ENCODE results near the gene NEURL1. TPM values are rescaled to one million over a fixed set of nuclear protein-coding genes. Genes with fewer than 3 reads are reported as not detected.

The NEURL1 gene
- polyA plus RNA-seq, 3 donors, result 3.0 to 17.2 (median 3.3) TPM

DNA sequence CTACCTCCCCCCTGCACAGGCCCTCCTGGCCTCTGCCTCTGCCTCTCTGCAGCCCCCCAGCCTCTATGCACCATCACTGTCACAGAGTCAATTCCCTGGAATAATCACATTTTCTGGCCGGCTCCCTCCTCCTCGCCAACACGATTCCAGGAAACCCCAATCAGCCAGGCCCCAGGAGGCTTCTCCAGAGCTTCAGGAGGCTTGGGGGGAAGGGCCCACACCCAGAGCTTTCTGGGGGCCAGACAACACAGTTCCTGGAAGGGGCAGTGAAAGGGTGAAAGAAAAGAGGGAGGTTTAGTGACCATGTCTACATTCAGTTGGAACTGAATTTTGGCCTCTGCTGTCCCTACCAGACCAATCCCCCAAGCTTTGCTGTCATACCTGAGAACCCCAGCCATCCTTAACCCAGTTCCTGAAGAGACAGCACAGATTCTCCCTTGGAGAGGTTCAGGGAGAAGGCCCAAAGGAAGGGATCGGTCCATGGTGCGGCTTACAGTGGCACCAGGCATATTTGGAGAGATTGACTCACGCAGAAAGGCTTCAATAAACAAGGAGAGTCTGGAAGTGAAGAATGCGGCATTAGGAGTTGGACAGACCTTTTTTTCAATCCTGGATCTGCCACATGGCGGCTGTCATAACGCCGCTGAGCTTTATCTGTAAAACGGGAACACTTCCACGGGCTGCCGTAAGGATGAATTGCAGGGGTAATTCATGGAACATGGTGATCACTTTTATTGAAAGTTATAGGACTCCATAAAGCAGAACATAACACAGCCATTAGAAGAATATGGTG lies 89.0 kb downstream of the NEURL1 start:
- Histone ChIP-seq H4K20me1 (ENCODE audit: insufficient read depth, low read length) (no peaks in the 10 kb centered on the region), H3K4me3 (replicated peaks in 1 of 3; ENCODE audit: low read depth in 2 of 3, low read length in 3 of 3) (no peak overlapping the region), H3K9ac (ENCODE audit: insufficient read depth, low read length, poor library complexity, severe bottlenecking) (no peak overlapping the region), H3K4me2 (replicated peaks; ENCODE audit: extremely low read depth, low read length, poor library complexity, severe bottlenecking) (no peak overlapping the region), H3K9me3 (replicated peaks in 1 of 2; ENCODE audit: control insufficient read depth in 1 of 2, insufficient read depth in 1 of 2, low read length in 2 of 2) (no peaks in the 10 kb centered on the region), H3K79me2 (ENCODE audit: insufficient read depth, low read length) (no peaks in the 10 kb centered on the region), H3K27me3 (ENCODE audit: control insufficient read depth in 2 of 2, insufficient read depth in 2 of 2, low read length in 2 of 2) (peaks cover 0 to 8% of the 10 kb centered on the region in 2 donors), H2AFZ (ENCODE audit: insufficient read depth, low read depth, low read length, poor library complexity, severe bottlenecking) (no peak overlapping the region), H3K27ac (ENCODE audit: low read depth in 1 of 2, low read length in 2 of 2) (no peak overlapping the region), H3K36me3 (replicated peaks in 1 of 2; ENCODE audit: control insufficient read depth in 1 of 2, insufficient read depth in 2 of 2, low read length in 2 of 2) (no peaks in the 10 kb centered on the region), H3K4me1 (ENCODE audit: control insufficient read depth in 1 of 2, insufficient read depth in 2 of 2, low read length in 2 of 2) (peaks cover 9 to 18% of the 10 kb centered on the region in 2 donors)
- Mint-ChIP-seq H3K9me3 (peaks cover 0 to 9% (median 2%) of the 10 kb centered on the region in 7 donors), H3K4me1 (peaks cover 12% of the 10 kb centered on the region), H3K27me3 (ENCODE audit: low read depth in 3 of 3) (peaks cover 3 to 26% (median 18%) of the 10 kb centered on the region in 3 donors), H3K4me3 (no peak overlapping the region), H3K36me3 (no peaks in the 10 kb centered on the region), H3K27ac (no peak overlapping the region)
- DNase-seq, result no peak
- intact Hi-C loops (cut with micrococcal nuclease), result no loop called here
- WGBS (ENCODE audit: insufficient coverage), result 96% methylated on average over 5 of the region's 13 CpGs
- TF ChIP-seq, protein P1, sequence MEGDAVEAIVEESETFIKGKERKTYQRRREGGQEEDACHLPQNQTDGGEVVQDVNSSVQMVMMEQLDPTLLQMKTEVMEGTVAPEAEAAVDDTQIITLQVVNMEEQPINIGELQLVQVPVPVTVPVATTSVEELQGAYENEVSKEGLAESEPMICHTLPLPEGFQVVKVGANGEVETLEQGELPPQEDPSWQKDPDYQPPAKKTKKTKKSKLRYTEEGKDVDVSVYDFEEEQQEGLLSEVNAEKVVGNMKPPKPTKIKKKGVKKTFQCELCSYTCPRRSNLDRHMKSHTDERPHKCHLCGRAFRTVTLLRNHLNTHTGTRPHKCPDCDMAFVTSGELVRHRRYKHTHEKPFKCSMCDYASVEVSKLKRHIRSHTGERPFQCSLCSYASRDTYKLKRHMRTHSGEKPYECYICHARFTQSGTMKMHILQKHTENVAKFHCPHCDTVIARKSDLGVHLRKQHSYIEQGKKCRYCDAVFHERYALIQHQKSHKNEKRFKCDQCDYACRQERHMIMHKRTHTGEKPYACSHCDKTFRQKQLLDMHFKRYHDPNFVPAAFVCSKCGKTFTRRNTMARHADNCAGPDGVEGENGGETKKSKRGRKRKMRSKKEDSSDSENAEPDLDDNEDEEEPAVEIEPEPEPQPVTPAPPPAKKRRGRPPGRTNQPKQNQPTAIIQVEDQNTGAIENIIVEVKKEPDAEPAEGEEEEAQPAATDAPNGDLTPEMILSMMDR (IDR thresholded peaks at IDR 0.05), result no peak

DNA sequence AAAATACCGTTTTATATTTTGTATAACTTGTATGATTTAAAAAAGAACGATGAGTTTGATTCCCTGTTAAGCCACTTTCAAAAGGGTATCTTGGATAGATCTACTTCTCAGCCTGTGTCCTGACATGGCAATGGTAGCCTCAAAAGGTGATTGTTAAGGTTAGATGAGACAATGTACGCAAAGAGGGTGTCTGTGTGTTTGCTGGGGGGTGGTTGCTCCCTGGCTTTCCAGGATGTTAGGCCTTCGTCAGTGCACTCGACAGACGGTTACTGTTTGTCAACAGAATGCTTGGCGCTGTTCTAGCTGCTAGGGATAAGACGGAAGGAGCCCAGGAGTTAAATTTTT lies 90.3 kb downstream of the NEURL1 start:
- H3K4me1 ChIP-seq (ENCODE audit: control insufficient read depth in 1 of 2, insufficient read depth in 2 of 2, low read length in 2 of 2), result peaks cover 9 to 18% of the 10 kb centered on the region in 2 donors
- Mint-ChIP-seq H3K4me3 (peak overlapping the region; percentile 81 to 86), H3K27ac (peak overlapping the region in 1 of 7 donors; percentile 66), H3K36me3 (no peaks in the 10 kb centered on the region), H3K9me3 (peaks cover 4 to 18% (median 8%) of the 10 kb centered on the region in 7 donors), H3K27me3 (ENCODE audit: low read depth in 3 of 3) (peaks cover 3 to 25% (median 20%) of the 10 kb centered on the region in 3 donors), H3K4me1 (peaks cover 17% of the 10 kb centered on the region)
- H3K79me2 ChIP-seq (ENCODE audit: insufficient read depth, low read length), result no peaks in the 10 kb centered on the region
- TF ChIP-seq, protein P1 (IDR thresholded peaks at IDR 0.05), result no peak
- H3K4me3 ChIP-seq (replicated peaks in 1 of 3; ENCODE audit: low read depth in 2 of 3, low read length in 3 of 3), result peak overlapping the region; percentile 59 to 85 (median 81)
- H2AFZ ChIP-seq (ENCODE audit: insufficient read depth, low read depth, low read length, poor library complexity, severe bottlenecking), result peak overlapping the region; percentile 75
- peak overlapping the region; percentile 81 for H3K4me2 ChIP-seq (replicated peaks; ENCODE audit: extremely low read depth, low read length, poor library complexity, severe bottlenecking)
- H3K9me3 ChIP-seq (replicated peaks in 1 of 2; ENCODE audit: control insufficient read depth in 1 of 2, insufficient read depth in 1 of 2, low read length in 2 of 2), result no peaks in the 10 kb centered on the region
- H3K9ac ChIP-seq (ENCODE audit: insufficient read depth, low read length, poor library complexity, severe bottlenecking), result peak overlapping the region; percentile 62
- no peak for DNase-seq
- H3K27me3 ChIP-seq (ENCODE audit: control insufficient read depth in 2 of 2, insufficient read depth in 2 of 2, low read length in 2 of 2), result peaks cover 0 to 5% of the 10 kb centered on the region in 2 donors
- intact Hi-C loops (cut with micrococcal nuclease), result no loop called here
- WGBS (ENCODE audit: insufficient coverage), result 42% methylated on average over 5 of the region's 8 CpGs
- no peaks in the 10 kb centered on the region for H3K36me3 ChIP-seq (replicated peaks in 1 of 2; ENCODE audit: control insufficient read depth in 1 of 2, insufficient read depth in 2 of 2, low read length in 2 of 2)
- no peaks in the 10 kb centered on the region for H4K20me1 ChIP-seq (ENCODE audit: insufficient read depth, low read length)
- no peak overlapping the region for H3K27ac ChIP-seq (ENCODE audit: low read depth in 1 of 2, low read length in 2 of 2)
